ENCODE data around the gene STYXL1.
"Not testable (repeated sequence)": the region's sequence is repeated elsewhere in the genome, so short reads cannot be mapped to it uniquely, and the experiment has no call there.

The STYXL1 gene

GRCh38 chr7:76050545-76050944, 2.7 kb upstream of the STYXL1 start:
- peaks cover 11% of the 10 kb centered on the region for H3K4me1 ChIP-seq (ENCODE audit: control insufficient read depth, low read depth, low read length)
- H3K27me3 ChIP-seq (ENCODE audit: control insufficient read depth, insufficient read depth, low read length): no peaks in the 10 kb centered on the region
- no peaks in the 10 kb centered on the region for H3K9me3 ChIP-seq (ENCODE audit: control insufficient read depth, low read depth, low read length)
- H3K36me3 ChIP-seq (ENCODE audit: control insufficient read depth, low read depth, low read length): peaks cover 12% of the 10 kb centered on the region
- no peak overlapping the region for H3K27ac ChIP-seq (ENCODE audit: low read length)
- H3K9ac ChIP-seq (ENCODE audit: low read length): no peak overlapping the region
- no peak overlapping the region for H3K4me3 ChIP-seq (ENCODE audit: low read length)

- Histone ChIP-seq H3K4me3 (ENCODE audit: low read length) (peak overlapping the region; percentile 94), H3K36me3 (ENCODE audit: control insufficient read depth, low read depth, low read length) (peaks cover 7% of the 10 kb centered on the region), H3K27me3 (ENCODE audit: control insufficient read depth, insufficient read depth, low read length) (no peaks in the 10 kb centered on the region), H3K9ac (ENCODE audit: low read length) (peak overlapping the region; percentile 98), H3K27ac (ENCODE audit: low read length) (peak overlapping the region; percentile 25), H3K9me3 (ENCODE audit: control insufficient read depth, low read depth, low read length) (no peaks in the 10 kb centered on the region), H3K4me1 (ENCODE audit: control insufficient read depth, low read depth, low read length) (peaks cover 11% of the 10 kb centered on the region)
Measured at GRCh38 chr7:76049295-76049694, 1.5 kb upstream of the STYXL1 start.

GRCh38 chr7:76048668-76048988, 828 bp upstream of the STYXL1 start:
- Histone ChIP-seq H3K9me3 (ENCODE audit: control insufficient read depth, low read depth, low read length) (no peaks in the 10 kb centered on the region), H3K36me3 (ENCODE audit: control insufficient read depth, low read depth, low read length) (peaks cover 7% of the 10 kb centered on the region), H3K4me1 (ENCODE audit: control insufficient read depth, low read depth, low read length) (peaks cover 5% of the 10 kb centered on the region), H3K27ac (ENCODE audit: low read length) (peak overlapping the region; percentile 75), H3K4me3 (ENCODE audit: low read length) (peak overlapping the region; percentile 94), H3K9ac (ENCODE audit: low read length) (peak overlapping the region; percentile 98), H3K27me3 (ENCODE audit: control insufficient read depth, insufficient read depth, low read length) (no peaks in the 10 kb centered on the region)

GRCh38 chr7:76047305-76047810, 442 bp downstream of the STYXL1 start:
- Histone ChIP-seq H3K27ac (ENCODE audit: low read length) (peak overlapping the region; percentile 94), H3K9ac (ENCODE audit: low read length) (peak overlapping the region; percentile 98), H3K4me1 (ENCODE audit: control insufficient read depth, low read depth, low read length) (peaks cover 5% of the 10 kb centered on the region), H3K36me3 (ENCODE audit: control insufficient read depth, low read depth, low read length) (peaks cover 7% of the 10 kb centered on the region), H3K27me3 (ENCODE audit: control insufficient read depth, insufficient read depth, low read length) (no peaks in the 10 kb centered on the region), H3K9me3 (ENCODE audit: control insufficient read depth, low read depth, low read length) (no peaks in the 10 kb centered on the region), H3K4me3 (ENCODE audit: low read length) (peak overlapping the region; percentile 94)

- H3K4me1 ChIP-seq (ENCODE audit: control insufficient read depth, low read depth, low read length): peaks cover 5% of the 10 kb centered on the region
- H3K9ac ChIP-seq (ENCODE audit: low read length): no peak overlapping the region
- no peaks in the 10 kb centered on the region for H3K9me3 ChIP-seq (ENCODE audit: control insufficient read depth, low read depth, low read length)
- H3K36me3 ChIP-seq (ENCODE audit: control insufficient read depth, low read depth, low read length): no peaks in the 10 kb centered on the region
- H3K27me3 ChIP-seq (ENCODE audit: control insufficient read depth, insufficient read depth, low read length): no peaks in the 10 kb centered on the region
- no peak overlapping the region for H3K27ac ChIP-seq (ENCODE audit: low read length)
- no peak overlapping the region for H3K4me3 ChIP-seq (ENCODE audit: low read length)
Measured at GRCh38 chr7:76044375-76044865, 3.4 kb downstream of the STYXL1 start.

- Histone ChIP-seq H3K27me3 (ENCODE audit: control insufficient read depth, insufficient read depth, low read length) (no peaks in the 10 kb centered on the region), H3K27ac (ENCODE audit: low read length) (no peak overlapping the region), H3K4me1 (ENCODE audit: control insufficient read depth, low read depth, low read length) (no peaks in the 10 kb centered on the region), H3K9ac (ENCODE audit: low read length) (no peak overlapping the region), H3K9me3 (ENCODE audit: control insufficient read depth, low read depth, low read length) (no peaks in the 10 kb centered on the region), H3K4me3 (ENCODE audit: low read length) (no peak overlapping the region), H3K36me3 (ENCODE audit: control insufficient read depth, low read depth, low read length) (no peaks in the 10 kb centered on the region)
Measured at GRCh38 chr7:76040126-76040525, 7.7 kb downstream of the STYXL1 start.

- Histone ChIP-seq H3K27me3 (ENCODE audit: control insufficient read depth, insufficient read depth, low read length) (no peaks in the 10 kb centered on the region), H3K36me3 (ENCODE audit: control insufficient read depth, low read depth, low read length) (no peaks in the 10 kb centered on the region), H3K27ac (ENCODE audit: low read length) (no peak overlapping the region), H3K4me3 (ENCODE audit: low read length) (no peak overlapping the region), H3K9me3 (ENCODE audit: control insufficient read depth, low read depth, low read length) (no peaks in the 10 kb centered on the region), H3K9ac (ENCODE audit: low read length) (no peak overlapping the region), H3K4me1 (ENCODE audit: control insufficient read depth, low read depth, low read length) (no peaks in the 10 kb centered on the region)
Measured at GRCh38 chr7:76037310-76037709, 10.5 kb downstream of the STYXL1 start.

GRCh38 chr7:76031964-76032363, 15.8 kb downstream of the STYXL1 start:
- no peak overlapping the region for H3K27ac ChIP-seq (ENCODE audit: low read length)
- H3K4me3 ChIP-seq (ENCODE audit: low read length): no peak overlapping the region
- no peaks in the 10 kb centered on the region for H3K9me3 ChIP-seq (ENCODE audit: control insufficient read depth, low read depth, low read length)
- H3K4me1 ChIP-seq (ENCODE audit: control insufficient read depth, low read depth, low read length): no peaks in the 10 kb centered on the region
- H3K36me3 ChIP-seq (ENCODE audit: control insufficient read depth, low read depth, low read length): no peaks in the 10 kb centered on the region
- H3K9ac ChIP-seq (ENCODE audit: low read length): no peak overlapping the region
- H3K27me3 ChIP-seq (ENCODE audit: control insufficient read depth, insufficient read depth, low read length): no peaks in the 10 kb centered on the region

- H3K4me1 ChIP-seq (ENCODE audit: control insufficient read depth, low read depth, low read length); H3K27ac ChIP-seq (ENCODE audit: low read length); H3K27me3 ChIP-seq (ENCODE audit: control insufficient read depth, insufficient read depth, low read length); H3K36me3 ChIP-seq (ENCODE audit: control insufficient read depth, low read depth, low read length); H3K9me3 ChIP-seq (ENCODE audit: control insufficient read depth, low read depth, low read length); H3K4me3 ChIP-seq (ENCODE audit: low read length); H3K9ac ChIP-seq (ENCODE audit: low read length): not testable (repeated sequence)
Measured at GRCh38 chr7:76029682-76030081, 18.1 kb downstream of the STYXL1 start.

- peaks cover 5% of the 10 kb centered on the region for H3K36me3 ChIP-seq (ENCODE audit: control insufficient read depth, low read depth, low read length)
- no peak overlapping the region for H3K4me3 ChIP-seq (ENCODE audit: low read length)
- H3K9me3 ChIP-seq (ENCODE audit: control insufficient read depth, low read depth, low read length): no peaks in the 10 kb centered on the region
- H3K9ac ChIP-seq (ENCODE audit: low read length): no peak overlapping the region
- H3K4me1 ChIP-seq (ENCODE audit: control insufficient read depth, low read depth, low read length): no peaks in the 10 kb centered on the region
- H3K27ac ChIP-seq (ENCODE audit: low read length): no peak overlapping the region
- H3K27me3 ChIP-seq (ENCODE audit: control insufficient read depth, insufficient read depth, low read length): no peaks in the 10 kb centered on the region
Measured at GRCh38 chr7:76023002-76023401, 24.8 kb downstream of the STYXL1 start.

GRCh38 chr7:76022026-76022780, 25.6 kb downstream of the STYXL1 start:
- Histone ChIP-seq H3K4me3 (ENCODE audit: low read length) (no peak overlapping the region), H3K4me1 (ENCODE audit: control insufficient read depth, low read depth, low read length) (no peaks in the 10 kb centered on the region), H3K36me3 (ENCODE audit: control insufficient read depth, low read depth, low read length) (peaks cover 5% of the 10 kb centered on the region), H3K27ac (ENCODE audit: low read length) (no peak overlapping the region), H3K27me3 (ENCODE audit: control insufficient read depth, insufficient read depth, low read length) (no peaks in the 10 kb centered on the region), H3K9ac (ENCODE audit: low read length) (no peak overlapping the region), H3K9me3 (ENCODE audit: control insufficient read depth, low read depth, low read length) (no peaks in the 10 kb centered on the region)
